Adrenal gland (tissue), 12 donors: ENCODE results near the gene RBPJL. TPM values are rescaled to one million over a fixed set of nuclear protein-coding genes. Genes with fewer than 3 reads are reported as not detected.

ENCODE experiments used
- DNase-seq, 7 donors: peaks; one replicate each; pipeline ENCODE4 v3.0.0-alpha.2; 2019 to 2020
- H3K27ac ChIP-seq, 5 donors: fragments of 200-600 bp; sonication (generic) in 4 of 5; 1 replicate in 3 of 5; 2 replicates in 2 of 5; pipeline versions ENCODE4 v1.5.1 to v1.8.0; 2016 to 2020; ENCODE audit warnings: mild to moderate bottlenecking in 1 of 5
- H3K27me3 ChIP-seq: fragments of 200-600 bp; 2 replicates; pipeline ENCODE4 v1.8.0; 2021
- H3K36me3 ChIP-seq, 2 donors: fragments of 200-600 bp; replicated peaks in 1 of 2; 1 replicate in 1 of 2; 2 replicates in 1 of 2; pipeline versions ENCODE4 v1.5.1 to v1.8.0; 2018 to 2022
- H3K4me1 ChIP-seq, 2 donors: fragments of 200-600 bp; replicated peaks in 1 of 2; 1 replicate in 1 of 2; 2 replicates in 1 of 2; pipeline versions ENCODE4 v1.5.1 to v1.8.0; 2018 to 2021
- H3K4me3 ChIP-seq, 4 donors: fragments of 200-600 bp; sonication (generic) in 3 of 4; one replicate each; pipeline ENCODE4 v1.5.1; 2016 to 2018
- H3K9me3 ChIP-seq, 3 donors: fragments of 200-600 bp; sonication (generic) in 1 of 3; replicated peaks in 1 of 3; 1 replicate in 2 of 3; 2 replicates in 1 of 3; pipeline versions ENCODE4 v1.5.1 to v1.8.0; 2016 to 2021
- CTCF ChIP-seq, 6 experiments: fragments of 450-650 bp in 4 of 6; fragments of 200-600 bp in 2 of 6; sonication (generic) in 1 of 6; IDR thresholded peaks; 1 replicate in 5 of 6; 2 replicates in 1 of 6; pipeline versions ENCODE4 v1.5.1 to v1.8.0; 2016 to 2021; ENCODE audit warnings: antibody characterized with exemption in 6 of 6, mild to moderate bottlenecking in 2 of 6, moderate library complexity in 1 of 6
- POLR2A ChIP-seq, 2 donors: fragments of 450-650 bp; IDR thresholded peaks; one replicate each; pipeline ENCODE4 v1.6.1; 2017; ENCODE audit warnings: antibody characterized with exemption in 2 of 2, mild to moderate bottlenecking in 2 of 2, moderate library complexity in 1 of 2
- WGBS, 4 donors: extraction: QIAGEN DNeasy Blood & Tissue Kit in 2 of 4; methylation state at CpG; one replicate each; pipeline versions ENCODE4 v1.1.5 to v1.1.7; 2013 to 2017; 5-methylcytosine and 5-hydroxymethylcytosine counted together
- intact Hi-C, 2 donors: fragments of 100-400 bp; cut with DNase I; formaldehyde crosslinking; loops; one replicate each; pipeline versions ENCODE4 v1.14.1 to v1.15.0; 2022 to 2023
- polyA plus RNA-seq, 3 donors: library from polyadenylated mRNA; stranded (reverse); fragments of 200-250 nt in 2 of 3; fragments of 350-450 nt in 1 of 3; fragmentation: Illumina TruSeq in 1 of 3; extraction: RNeasy Lipid Tissue Mini Kit (QIAGEN cat#74804) in 1 of 3; gene quantifications; one replicate each; pipeline ENCODE4 v1.2.3, GENCODE V29; 2013 to 2014
- total RNA-seq, 9 donors: library from RNA; depleted of rRNA in 4 of 9; stranded (reverse); fragments of >200 nt in 4 of 9; fragments of 120-200 nt in 1 of 9; fragmentation: NEBNext Ultra II Directional in 1 of 9; extraction: Animal tissue kit (Norgen Biotek cat#: 25700) in 1 of 9; gene quantifications; one replicate each; pipeline versions ENCODE4 v1.1.0 to v1.2.4, GENCODE V29; 2013 to 2023
- donor health status: healthy with polysubstance abuse.
- donor health status: Bipolar disorder and iron deficiency.
- donor health status: DM: yes; HTN: yes; CAD: no.
- donor health status: DM: no; HTN: no; CAD: no.
- donor health status: DM: no; HTN: no; CAD: no.
- donor health status: DM: yes; HTN: yes; CAD: no.

Gene RBPJL
- total and polyA plus RNA-seq, 12 donors: 0.03 to 0.06 TPM; not detected in 10

- Histone ChIP-seq H3K36me3 (no peaks in the 10 kb centered on the region), H3K27ac (peak overlapping the region; percentile 61 to 97 (median 89)), H3K9me3 (no peaks in the 10 kb centered on the region), H3K4me3 (peak overlapping the region in 2 of 4 donors; percentile 2 to 15), H3K4me1 (peaks cover 41 to 49% of the 10 kb centered on the region in 2 donors), H3K27me3 (no peaks in the 10 kb centered on the region)
- WGBS, 4 donors: 7 to 14% (median 11%) methylated on average over 9 to 10 of the region's 10 CpGs
- peak; percentile 81 to 96 (median 95) for DNase-seq
- intact Hi-C loops: no loop called here
- TF ChIP-seq CTCF (IDR thresholded peaks at IDR 0.05): no peak
- TF ChIP-seq POLR2A (IDR thresholded peaks at IDR 0.05): peak; percentile 14 to 77
Observed at GRCh38 chr20:45358282-45359068, 51.8 kb downstream of the RBPJL start.

- peak; percentile 64 to 94 (median 85) for DNase-seq
- intact Hi-C loops: no loop called here
- Histone ChIP-seq H3K4me1 (peaks cover 41 to 55% of the 10 kb centered on the region in 2 donors), H3K9me3 (no peaks in the 10 kb centered on the region), H3K36me3 (no peaks in the 10 kb centered on the region), H3K27me3 (no peaks in the 10 kb centered on the region), H3K27ac (peak overlapping the region; percentile 61 to 97 (median 89)), H3K4me3 (no peak overlapping the region)
- TF ChIP-seq POLR2A (IDR thresholded peaks at IDR 0.05): peak in 1 of 2 donors; percentile 55
- no peak for TF ChIP-seq CTCF (IDR thresholded peaks at IDR 0.05)
- 18 to 30% (median 28%) methylated on average over 7 of the region's 7 CpGs for WGBS, 4 donors
Observed at GRCh38 chr20:45359069-45359405, 52.4 kb downstream of the RBPJL start.

- 68 to 73% (median 71%) methylated on average over 8 to 9 of the region's 9 CpGs for WGBS, 4 donors
- intact Hi-C loops: no loop called here
- no peak for TF ChIP-seq CTCF (IDR thresholded peaks at IDR 0.05)
- TF ChIP-seq POLR2A (IDR thresholded peaks at IDR 0.05): no peak
Observed at GRCh38 chr20:45359406-45360148, 52.9 kb downstream of the RBPJL start.

GRCh38 chr20:45361793-45362192 lies 55.2 kb downstream of the RBPJL start:
- TF ChIP-seq POLR2A (IDR thresholded peaks at IDR 0.05): no peak
- TF ChIP-seq CTCF (IDR thresholded peaks at IDR 0.05): no peak
- WGBS, 4 donors: 66 to 76% (median 72%) methylated on average over 6 of the region's 6 CpGs
- intact Hi-C loops: no loop called here

More at GRCh38 chr20:45359406-45360148, 52.9 kb downstream of the RBPJL start:
- no peaks in the 10 kb centered on the region for H3K36me3 ChIP-seq
- peaks cover 40 to 54% of the 10 kb centered on the region in 2 donors for H3K4me1 ChIP-seq
- peak overlapping the region; percentile 61 to 97 (median 89) for H3K27ac ChIP-seq
- no peak overlapping the region for H3K4me3 ChIP-seq
- no peaks in the 10 kb centered on the region for H3K9me3 ChIP-seq
- peak in 3 of 7 donors; percentile 40 to 68 (median 47) for DNase-seq
- H3K27me3 ChIP-seq: no peaks in the 10 kb centered on the region

More at GRCh38 chr20:45361793-45362192, 55.2 kb downstream of the RBPJL start:
- Histone ChIP-seq H3K27ac (peak overlapping the region in 2 of 5 donors; percentile 4 to 89), H3K4me3 (no peak overlapping the region), H3K4me1 (peaks cover 31 to 41% of the 10 kb centered on the region in 2 donors), H3K27me3 (no peaks in the 10 kb centered on the region), H3K9me3 (no peaks in the 10 kb centered on the region), H3K36me3 (peaks cover 0 to 10% of the 10 kb centered on the region in 2 donors)
- peak in 2 of 7 donors; percentile 21 to 30 for DNase-seq
